ENCODE measurements around the gene IQSEC1.

Gene IQSEC1

GRCh38 chr3:13107661-13108060 is 34.4 kb upstream of the IQSEC1 start:
- no peak for DNase-seq (ENCODE audit: low read depth, low spot score)

- no peak for DNase-seq (ENCODE audit: low read depth, low spot score)
Observed at GRCh38 chr3:13106308-13107001, 33.2 kb upstream of the IQSEC1 start.

GRCh38 chr3:13105896-13106250 is 32.6 kb upstream of the IQSEC1 start:
- no peak for DNase-seq (ENCODE audit: low read depth, low spot score)

GRCh38 chr3:13105181-13105895 is 32.1 kb upstream of the IQSEC1 start:
- DNase-seq (ENCODE audit: low read depth, low spot score): no peak

GRCh38 chr3:13104511-13104910 is 31.3 kb upstream of the IQSEC1 start:
- DNase-seq (ENCODE audit: low read depth, low spot score): no peak

GRCh38 chr3:13103416-13104058 is 30.3 kb upstream of the IQSEC1 start:
- DNase-seq (ENCODE audit: low read depth, low spot score): no peak

- DNase-seq (ENCODE audit: low read depth, low spot score): no peak
Observed at GRCh38 chr3:13102386-13103345, 29.4 kb upstream of the IQSEC1 start.

GRCh38 chr3:13099707-13100106 is 26.5 kb upstream of the IQSEC1 start:
- no peak for DNase-seq (ENCODE audit: low read depth, low spot score)

- no peak for DNase-seq (ENCODE audit: low read depth, low spot score)
Observed at GRCh38 chr3:13098192-13098988, 25.2 kb upstream of the IQSEC1 start.

GRCh38 chr3:13096356-13096755 is 23.1 kb upstream of the IQSEC1 start:
- DNase-seq (ENCODE audit: low read depth, low spot score): no peak

GRCh38 chr3:13095408-13095937 is 22.2 kb upstream of the IQSEC1 start:
- no peak for DNase-seq (ENCODE audit: low read depth, low spot score)

- no peak for DNase-seq (ENCODE audit: low read depth, low spot score)
Observed at GRCh38 chr3:13093687-13094086, 20.5 kb upstream of the IQSEC1 start.

GRCh38 chr3:13092621-13093617 is 19.7 kb upstream of the IQSEC1 start:
- DNase-seq (ENCODE audit: low read depth, low spot score): no peak

GRCh38 chr3:13091898-13092611 is 18.8 kb upstream of the IQSEC1 start:
- DNase-seq (ENCODE audit: low read depth, low spot score): peak; percentile 54

- no peak for DNase-seq (ENCODE audit: low read depth, low spot score)
Observed at GRCh38 chr3:13088028-13089006, 15.1 kb upstream of the IQSEC1 start.

GRCh38 chr3:13087320-13087990 is 14.2 kb upstream of the IQSEC1 start:
- DNase-seq (ENCODE audit: low read depth, low spot score): no peak

GRCh38 chr3:13086531-13086981 is 13.3 kb upstream of the IQSEC1 start:
- DNase-seq (ENCODE audit: low read depth, low spot score): no peak
